ENCODE data around the gene CATSPERD. TPM values are rescaled to one million over a fixed set of nuclear protein-coding genes. Genes with fewer than 3 reads are reported as not detected.
"Not testable (repeated sequence)": the region's sequence is repeated elsewhere in the genome, so short reads cannot be mapped to it uniquely, and the experiment has no call there.

Gene CATSPERD
- polyA plus RNA-seq, 3 donors = not detected

- H3K27ac ChIP-seq (ENCODE audit: low read depth, low read length) = no peak overlapping the region
- whole genome bisulfite sequencing, 3 donors = 90 to 96% (median 94%) methylated on average over 9 of the region's 9 CpGs
Observed at GRCh38 chr19:5713228-5713627, 7.2 kb upstream of the CATSPERD start.

DNA sequence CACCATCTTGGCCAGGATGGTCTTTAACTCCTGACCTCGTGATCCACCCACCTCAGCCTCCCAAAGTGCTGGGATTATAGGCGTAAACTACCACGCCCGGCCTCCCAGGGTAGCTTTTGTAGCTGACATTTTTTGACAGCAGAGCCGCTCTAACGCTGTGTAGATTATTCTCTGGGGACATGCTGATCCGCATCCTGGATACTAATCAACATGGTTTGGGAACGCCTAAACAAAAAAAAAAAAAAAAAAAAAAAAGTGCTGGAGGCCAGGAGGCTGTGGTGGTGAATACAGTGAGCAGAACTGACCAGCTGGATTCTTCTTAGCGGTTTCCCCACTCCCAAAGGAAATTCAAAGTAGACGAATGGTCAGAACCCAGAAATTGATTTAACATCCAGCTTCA is 5.6 kb upstream of the CATSPERD start:
- H3K27ac ChIP-seq (ENCODE audit: low read depth, low read length) = no peak overlapping the region
- 63 to 91% (median 74%) methylated on average over 10 of the region's 10 CpGs for WGBS, 3 donors

DNA sequence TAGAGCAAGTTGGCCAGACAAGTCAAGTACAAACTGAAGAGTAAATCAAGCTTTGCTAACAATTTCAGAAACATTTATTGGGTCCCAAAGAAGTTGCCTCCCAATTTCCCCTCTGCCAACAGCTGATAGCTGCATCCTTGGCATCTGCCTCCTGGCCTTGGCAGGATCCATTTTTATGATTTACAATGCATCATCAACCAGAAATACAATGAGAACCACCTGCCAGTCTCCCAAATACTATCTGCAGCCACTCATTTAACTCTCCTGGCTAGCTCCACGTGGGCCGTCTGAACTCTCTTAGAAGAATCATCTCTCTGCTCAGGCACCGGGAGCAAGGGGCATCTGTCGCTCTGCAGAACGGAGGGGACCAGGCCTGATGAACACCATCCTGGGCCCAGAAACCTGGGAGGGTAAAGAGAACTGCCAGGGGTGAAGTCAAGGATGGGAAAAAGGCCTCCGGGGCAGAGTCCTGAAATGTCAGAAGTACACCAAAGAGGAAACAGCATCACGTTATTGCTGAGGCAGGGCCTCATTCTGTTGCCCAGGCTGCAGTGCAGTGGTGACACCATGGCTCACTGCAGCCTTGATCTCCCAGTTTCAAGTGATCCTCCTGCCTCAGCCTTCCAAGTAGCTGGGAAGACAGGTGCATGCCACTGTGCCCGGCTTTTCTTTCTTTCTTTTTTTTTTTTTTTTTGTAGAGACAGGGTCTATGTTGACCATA is 3.1 kb upstream of the CATSPERD start:
- 78 to 88% (median 83%) methylated on average over 8 of the region's 8 CpGs for WGBS, 3 donors
- H3K27ac ChIP-seq (ENCODE audit: low read depth, low read length) = no peak overlapping the region

GRCh38 chr19:5718037-5718578 is 2.3 kb upstream of the CATSPERD start:
- no peak overlapping the region for H3K27ac ChIP-seq (ENCODE audit: low read depth, low read length)

GRCh38 chr19:5718579-5719273 is 1.7 kb upstream of the CATSPERD start:
- WGBS, 3 donors = 20 to 36% (median 31%) methylated on average over 11 of the region's 11 CpGs
- H3K27ac ChIP-seq (ENCODE audit: low read depth, low read length) = no peak overlapping the region

More at GRCh38 chr19:5718037-5718578, 2.3 kb upstream of the CATSPERD start:
- 65 to 77% (median 75%) methylated on average over 14 of the region's 14 CpGs for WGBS, 3 donors

DNA sequence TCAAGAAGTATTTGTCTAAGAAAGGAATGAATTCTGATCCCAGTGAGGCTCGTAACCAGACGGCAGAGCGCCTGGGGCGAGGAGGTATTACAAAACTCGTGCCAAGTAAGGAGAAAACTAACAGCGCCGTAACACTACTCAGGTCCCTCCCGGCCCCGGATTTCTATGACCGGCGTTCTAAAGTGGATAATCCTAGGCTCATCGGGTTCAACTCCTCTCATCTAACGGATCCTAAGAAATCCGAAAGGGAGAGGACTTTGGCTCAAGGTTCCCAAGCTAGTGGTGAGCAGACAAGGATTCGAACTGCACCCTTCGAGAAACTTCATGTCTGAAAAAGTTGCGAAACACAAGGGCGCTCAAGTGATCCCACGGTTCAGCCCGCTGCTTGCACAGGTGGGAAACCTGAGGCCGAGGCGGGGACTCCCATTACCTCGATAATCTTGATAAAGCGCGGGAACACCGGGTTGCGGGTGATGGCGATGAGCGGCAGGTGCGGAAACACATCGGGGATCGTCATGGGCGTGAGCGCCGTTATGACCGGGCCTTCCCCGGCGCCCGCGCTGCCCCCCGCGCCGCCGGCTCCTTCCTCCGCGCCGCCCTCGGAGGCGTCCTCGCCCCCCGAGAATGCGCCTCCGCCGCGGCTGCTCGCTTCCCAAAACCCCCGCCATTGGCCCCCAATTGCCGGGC is 1.0 kb upstream of the CATSPERD start:
- 0 to 1% (median 1%) methylated on average over 36 to 58 of the region's 58 CpGs for WGBS, 3 donors
- peak overlapping the region; percentile 91 for H3K27ac ChIP-seq (ENCODE audit: low read depth, low read length)

DNA sequence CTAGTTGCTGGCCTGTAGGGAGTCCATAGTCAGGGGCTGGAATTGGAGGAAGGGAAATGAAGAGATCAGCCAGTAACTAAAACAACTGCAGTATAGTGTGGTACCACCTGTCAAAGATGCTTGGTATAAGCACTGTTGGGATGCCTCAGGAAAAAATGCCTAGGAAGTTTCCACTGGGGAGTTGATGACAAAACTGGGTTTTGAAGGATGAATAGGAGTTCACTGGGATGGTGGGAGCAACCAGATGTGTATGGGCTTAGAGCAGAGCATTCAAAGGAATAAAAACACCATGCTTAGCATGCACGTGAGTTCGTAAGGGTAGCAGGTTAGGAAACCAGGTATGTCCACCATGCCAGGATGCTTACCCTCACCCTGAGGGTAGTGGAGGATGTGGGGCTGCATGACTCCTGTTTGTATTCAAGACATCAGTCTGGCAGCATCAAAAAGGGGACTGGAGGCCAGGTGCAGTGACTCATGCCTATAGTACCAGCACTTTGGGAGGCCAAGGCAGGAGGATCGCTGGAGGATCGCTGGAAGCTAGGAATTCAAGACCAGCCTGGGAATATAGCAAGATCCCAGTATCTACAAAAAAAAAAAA is 7.1 kb downstream of the CATSPERD start:
- H3K27ac ChIP-seq (ENCODE audit: low read depth, low read length) = no peak overlapping the region
- 94 to 97% (median 96%) methylated on average over 4 of the region's 4 CpGs for WGBS, 3 donors

DNA sequence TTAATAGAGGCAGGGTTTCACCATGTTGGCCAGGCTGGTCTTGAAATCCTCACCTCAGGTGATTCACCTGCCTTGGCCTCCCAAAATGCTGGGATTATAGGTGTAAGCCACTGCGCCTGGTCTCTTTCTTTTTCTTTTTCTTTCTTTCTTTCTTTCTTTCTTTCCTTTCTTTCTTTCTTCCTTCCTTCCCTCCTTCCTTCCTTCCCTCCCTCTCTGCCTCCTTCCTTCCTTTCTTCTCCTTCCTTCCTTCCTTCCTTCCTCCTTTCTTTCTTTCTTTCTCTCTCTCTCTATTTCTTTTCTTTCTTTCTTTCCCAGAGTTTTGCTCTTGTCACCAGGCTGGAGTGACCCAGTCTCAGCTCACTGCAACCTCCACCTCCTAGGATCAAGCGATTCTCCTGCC is 12.7 kb downstream of the CATSPERD start:
- WGBS, 3 donors = 68 to 86% (median 84%) methylated on average over 2 of the region's 2 CpGs
- H3K27ac ChIP-seq (ENCODE audit: low read depth, low read length) = not testable (repeated sequence)

DNA sequence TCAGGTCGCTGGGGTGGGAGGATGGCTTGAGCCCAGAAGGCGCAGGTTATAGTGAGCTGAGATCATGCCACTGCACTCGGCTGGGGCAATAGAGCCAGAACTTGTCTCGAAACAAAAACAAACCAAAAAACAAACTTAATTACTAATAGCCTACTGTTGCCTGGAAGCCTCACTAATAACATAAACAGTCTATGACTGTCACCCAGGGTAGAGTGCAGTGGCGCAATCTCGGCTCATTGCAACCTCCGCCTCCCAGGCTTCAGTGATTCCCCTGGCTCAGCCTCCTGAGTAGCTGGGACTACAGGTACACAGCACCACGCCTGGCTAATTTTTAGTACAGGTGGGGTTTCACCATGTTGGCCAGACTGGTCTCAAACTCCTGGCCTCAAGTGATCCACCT is 18.0 kb downstream of the CATSPERD start:
- no peak overlapping the region for H3K27ac ChIP-seq (ENCODE audit: low read depth, low read length)
- 74 to 85% (median 77%) methylated on average over 8 of the region's 8 CpGs for WGBS, 3 donors

GRCh38 chr19:5742051-5742450 is 21.6 kb downstream of the CATSPERD start:
- WGBS, 3 donors = 79 to 89% (median 87%) methylated on average over 19 of the region's 19 CpGs
- H3K27ac ChIP-seq (ENCODE audit: low read depth, low read length) = no peak overlapping the region

DNA sequence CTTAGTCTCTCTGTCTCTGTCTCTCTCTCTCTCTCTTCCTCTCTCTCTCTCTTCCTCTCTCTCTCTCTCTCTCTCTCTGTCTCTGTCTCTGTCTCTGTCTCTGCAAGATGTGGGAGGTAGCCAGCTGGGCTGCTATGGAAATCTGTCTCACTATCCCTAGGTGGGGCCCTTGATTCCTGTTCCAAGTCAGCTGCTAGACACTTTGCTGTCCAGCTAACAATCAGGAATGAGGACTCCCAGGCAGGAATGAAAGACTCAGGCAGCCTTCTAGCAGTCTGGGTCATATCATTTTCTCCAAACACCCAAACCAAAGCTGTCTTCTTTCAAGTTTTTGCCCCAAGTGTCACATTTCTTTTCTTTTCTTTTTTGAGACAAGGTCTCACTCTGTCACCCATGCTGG is 23.2 kb downstream of the CATSPERD start:
- H3K27ac ChIP-seq (ENCODE audit: low read depth, low read length) = no peak overlapping the region

- 72 to 81% (median 80%) methylated on average over 10 of the region's 10 CpGs for WGBS, 3 donors
- H3K27ac ChIP-seq (ENCODE audit: low read depth, low read length) = not testable (repeated sequence)
Observed at GRCh38 chr19:5744999-5745398, 24.6 kb downstream of the CATSPERD start.

GRCh38 chr19:5748920-5749319 is 28.5 kb downstream of the CATSPERD start:
- WGBS, 3 donors = 29 to 41% (median 40%) methylated on average over 6 of the region's 6 CpGs
- H3K27ac ChIP-seq (ENCODE audit: low read depth, low read length) = not testable (repeated sequence)

DNA sequence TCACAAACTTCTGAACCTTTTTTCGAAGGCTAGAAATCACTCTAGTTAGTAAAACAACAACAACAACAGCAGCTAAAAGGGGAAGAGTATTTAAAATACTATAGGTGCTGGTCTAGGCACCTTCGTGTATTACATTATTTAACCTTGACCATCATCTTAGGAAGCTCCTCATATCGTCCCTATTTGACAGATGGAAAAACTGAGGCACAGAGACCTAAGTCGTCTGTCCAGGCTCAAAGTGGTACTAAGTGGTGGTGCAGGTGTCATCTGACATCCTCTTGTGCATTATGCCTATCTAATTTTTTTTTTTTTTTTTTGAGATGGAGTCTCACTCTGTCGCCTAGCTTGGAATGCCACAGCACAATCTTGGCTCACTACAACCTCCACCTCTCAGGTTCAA is 29.1 kb downstream of the CATSPERD start:
- 86 to 90% (median 87%) methylated on average over 5 of the region's 5 CpGs for WGBS, 3 donors
- no peak overlapping the region for H3K27ac ChIP-seq (ENCODE audit: low read depth, low read length)

DNA sequence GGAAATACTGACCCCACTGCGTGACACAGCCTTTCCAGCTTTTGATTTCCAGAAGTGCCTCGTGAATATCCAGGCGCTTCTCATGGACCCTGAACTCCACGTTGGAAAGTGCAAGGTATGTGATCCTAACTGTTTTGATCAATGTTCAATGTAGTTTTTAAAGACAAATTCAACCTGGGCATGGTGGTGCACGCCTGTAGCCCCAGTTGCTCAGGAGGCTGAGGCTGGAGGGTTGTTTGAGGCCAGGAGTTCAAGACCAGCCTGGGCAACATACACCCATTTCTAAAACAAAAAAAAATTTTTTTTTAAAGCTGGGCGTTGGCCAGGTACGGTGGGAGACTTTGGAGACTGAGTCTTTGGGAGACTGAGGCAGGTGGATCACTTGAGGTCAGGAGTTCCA is 31.3 kb downstream of the CATSPERD start:
- no peak overlapping the region for H3K27ac ChIP-seq (ENCODE audit: low read depth, low read length)
- WGBS, 3 donors = 76 to 81% (median 79%) methylated on average over 7 of the region's 7 CpGs

- H3K27ac ChIP-seq (ENCODE audit: low read depth, low read length) = no peak overlapping the region
- 66 to 73% (median 68%) methylated on average over 6 of the region's 6 CpGs for WGBS, 3 donors
Observed at GRCh38 chr19:5753743-5754142, 33.3 kb downstream of the CATSPERD start.

DNA sequence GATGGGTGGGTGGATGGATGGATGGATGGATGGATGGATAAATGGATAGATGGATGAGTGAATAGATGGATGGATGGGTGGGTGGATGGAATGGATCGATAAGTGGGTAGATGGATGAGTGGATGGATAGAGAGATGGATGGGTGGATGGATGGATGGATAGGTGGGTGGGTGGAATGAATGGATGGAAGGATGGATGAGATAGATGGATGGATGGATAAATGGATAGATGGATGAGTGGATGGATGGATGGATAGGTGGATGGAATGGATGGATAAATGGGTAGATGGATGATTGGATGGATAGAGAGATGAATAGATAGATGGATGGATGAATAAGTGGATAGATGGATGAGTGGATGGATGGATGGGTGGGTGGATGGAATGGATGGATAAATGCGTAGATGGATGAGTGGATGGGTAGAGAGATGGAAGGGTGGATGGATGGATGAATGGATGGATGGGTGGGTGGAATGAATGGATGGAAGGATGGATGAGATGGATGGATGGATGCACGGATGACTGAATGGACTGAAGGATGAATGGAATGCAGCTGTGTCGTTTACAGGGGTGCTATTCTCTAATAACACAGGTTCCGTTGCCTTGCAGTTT is 42.3 kb downstream of the CATSPERD start:
- H3K27ac ChIP-seq (ENCODE audit: low read depth, low read length) = no peak overlapping the region
- WGBS, 3 donors = 85 to 94% (median 90%) methylated on average over 5 of the region's 5 CpGs

DNA sequence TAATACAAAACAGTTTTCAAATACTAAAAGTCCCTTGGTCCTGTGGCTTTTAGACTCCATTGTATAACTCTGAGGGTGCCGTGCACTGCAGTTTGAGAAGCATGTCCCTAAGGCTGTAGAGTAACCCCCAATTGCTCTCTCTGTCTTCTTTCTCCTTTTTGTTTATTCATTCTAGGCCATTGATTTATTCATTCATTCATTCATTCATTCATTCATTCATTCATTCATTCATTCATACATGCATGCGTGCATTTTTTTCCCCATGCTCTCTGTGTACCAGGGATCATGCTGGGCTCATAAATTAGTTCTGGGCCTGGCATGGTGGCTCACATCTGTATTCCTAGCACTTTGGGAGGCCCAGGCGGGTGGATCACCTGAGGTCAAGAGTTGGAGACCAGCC is 44.8 kb downstream of the CATSPERD start:
- 88 to 93% (median 91%) methylated on average over 3 of the region's 3 CpGs for WGBS, 3 donors
- no peak overlapping the region for H3K27ac ChIP-seq (ENCODE audit: low read depth, low read length)
